Brain microvascular endothelial cell (primary cell): ENCODE results near the gene HMX3.

ENCODE experiments used
- DNase-seq: peaks from one replicate; pipeline ENCODE4 v3.0.0-alpha.2; 2020
- H3K27ac ChIP-seq: fragments of 250-450 bp; sonication (Bioruptor Pico); 2 replicates; pipeline ENCODE4 v1.5.1; 2020; ENCODE audit warnings: mild to moderate bottlenecking, moderate library complexity
- H3K27me3 ChIP-seq: fragments of 250-450 bp; sonication (Bioruptor Pico); replicated peaks from 2 replicates; pipeline ENCODE4 v1.5.1; 2020; ENCODE audit warnings: mild to moderate bottlenecking
- H3K36me3 ChIP-seq: fragments of 250-450 bp; sonication (Bioruptor Pico); replicated peaks from 2 replicates; pipeline ENCODE4 v1.5.1; 2020; ENCODE audit warnings: mild to moderate bottlenecking
- H3K4me3 ChIP-seq: 2 replicates; pipeline ENCODE4 v1.5.1; 2011; ENCODE audit warnings: low read depth, mild to moderate bottlenecking, control low read depth, low read length, moderate library complexity
- in situ Hi-C: cut with HindIII; loops from 2 replicates; pipeline ENCODE4 v1.10.0; 2017; ENCODE audit warnings: low sequenced_read_pairs, low pct_ligation_motif_present
- TF ChIP-seq, protein P1 (sequence below): IDR thresholded peaks from 2 replicates; pipeline ENCODE4 v1.5.1; 2011; ENCODE audit warnings: low read depth, mild to moderate bottlenecking, moderate library complexity, low read length, control low read depth, inconsistent platforms; ENCODE audit errors: missing control alignments

HMX3 gene

DNA sequence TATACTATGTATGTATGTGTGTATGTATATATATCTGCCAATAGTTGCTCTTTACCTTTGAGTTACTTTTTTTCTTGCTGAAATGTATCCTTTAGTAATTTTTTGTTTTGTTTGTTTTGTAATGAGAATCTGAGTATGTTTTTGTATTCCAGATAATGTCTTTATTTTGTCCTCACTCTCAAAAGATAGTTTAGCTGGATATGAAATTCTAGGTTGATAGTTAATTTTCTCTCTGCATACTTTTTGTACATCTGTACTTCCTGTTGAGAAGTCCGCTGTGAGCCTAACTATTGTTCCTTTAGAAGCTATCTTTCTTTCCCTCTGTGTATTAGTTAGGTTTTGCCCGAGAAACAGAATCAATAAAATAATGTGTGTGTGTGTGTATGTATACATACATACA lies 48.0 kb downstream of the HMX3 start:
- H3K4me3 ChIP-seq: no peak overlapping the region
- no peaks in the 10 kb centered on the region for H3K36me3 ChIP-seq
- H3K27me3 ChIP-seq: no peaks in the 10 kb centered on the region
- no peak for DNase-seq
- in situ Hi-C loops: no loop called here
- no peak overlapping the region for H3K27ac ChIP-seq
- TF ChIP-seq, protein P1, sequence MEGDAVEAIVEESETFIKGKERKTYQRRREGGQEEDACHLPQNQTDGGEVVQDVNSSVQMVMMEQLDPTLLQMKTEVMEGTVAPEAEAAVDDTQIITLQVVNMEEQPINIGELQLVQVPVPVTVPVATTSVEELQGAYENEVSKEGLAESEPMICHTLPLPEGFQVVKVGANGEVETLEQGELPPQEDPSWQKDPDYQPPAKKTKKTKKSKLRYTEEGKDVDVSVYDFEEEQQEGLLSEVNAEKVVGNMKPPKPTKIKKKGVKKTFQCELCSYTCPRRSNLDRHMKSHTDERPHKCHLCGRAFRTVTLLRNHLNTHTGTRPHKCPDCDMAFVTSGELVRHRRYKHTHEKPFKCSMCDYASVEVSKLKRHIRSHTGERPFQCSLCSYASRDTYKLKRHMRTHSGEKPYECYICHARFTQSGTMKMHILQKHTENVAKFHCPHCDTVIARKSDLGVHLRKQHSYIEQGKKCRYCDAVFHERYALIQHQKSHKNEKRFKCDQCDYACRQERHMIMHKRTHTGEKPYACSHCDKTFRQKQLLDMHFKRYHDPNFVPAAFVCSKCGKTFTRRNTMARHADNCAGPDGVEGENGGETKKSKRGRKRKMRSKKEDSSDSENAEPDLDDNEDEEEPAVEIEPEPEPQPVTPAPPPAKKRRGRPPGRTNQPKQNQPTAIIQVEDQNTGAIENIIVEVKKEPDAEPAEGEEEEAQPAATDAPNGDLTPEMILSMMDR: no peak

DNA sequence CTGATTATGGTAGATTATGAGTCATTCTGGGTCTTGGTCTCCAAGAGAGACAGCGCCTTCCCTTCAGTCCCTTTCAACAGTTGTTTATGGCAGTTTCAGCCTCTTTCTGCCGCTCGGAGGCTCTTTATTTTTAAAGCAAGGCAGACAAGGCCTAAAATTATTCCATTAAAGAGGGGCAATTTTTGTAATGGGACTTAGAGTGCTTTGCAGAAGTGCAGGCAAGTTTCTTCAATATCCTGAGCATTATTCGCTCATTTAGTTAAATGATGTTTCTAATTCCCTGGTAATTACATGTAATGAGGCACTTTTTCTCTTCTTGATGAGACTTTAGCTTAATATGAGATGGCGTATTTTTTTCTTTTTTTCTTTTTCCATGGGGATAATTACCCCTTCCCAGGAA lies 52.0 kb downstream of the HMX3 start:
- H3K27me3 ChIP-seq: no peaks in the 10 kb centered on the region
- H3K4me3 ChIP-seq: no peak overlapping the region
- H3K27ac ChIP-seq: no peak overlapping the region
- H3K36me3 ChIP-seq: no peaks in the 10 kb centered on the region
- DNase-seq: no peak
- in situ Hi-C loops: no loop called here
- TF ChIP-seq, protein P1: no peak
